HepG2 (cell line): ENCODE data around the gene USP8. TPM values are rescaled to one million over a fixed set of nuclear protein-coding genes. Genes with fewer than 3 reads are reported as not detected.

Experiments
- ATF7-NPFF ChIP-seq: sonication (generic); formaldehyde crosslinking; IDR thresholded peaks from 2 replicates; pipeline ENCODE4 v1.8.1; 2023; ENCODE audit warnings: mild to moderate bottlenecking, low read depth, missing genetic modification reagents, moderate library complexity
- ETV5 ChIP-seq: IDR thresholded peaks from 2 replicates; pipeline ENCODE4 v1.6.1; 2018; ENCODE audit warnings: missing biosample characterization, missing genetic modification reagents, inconsistent platforms, borderline replicate concordance
- HES4 ChIP-seq: sonication (generic); formaldehyde crosslinking; IDR thresholded peaks from 2 replicates; pipeline ENCODE4 v1.9.0; 2021; ENCODE audit warnings: mild to moderate bottlenecking, missing genetic modification reagents, borderline replicate concordance
- IRF9 ChIP-seq: sonication (generic); formaldehyde crosslinking; IDR thresholded peaks from 2 replicates; pipeline ENCODE4 v1.8.0; 2022; ENCODE audit warnings: missing genetic modification reagents, mild to moderate bottlenecking, borderline replicate concordance
- KMT2B ChIP-seq: IDR thresholded peaks from 2 replicates; pipeline ENCODE4 v1.6.1; 2016; ENCODE audit warnings: missing genetic modification reagents, missing compliant biosample characterization
- MAF1 ChIP-seq: sonication (generic); formaldehyde crosslinking; IDR thresholded peaks from 2 replicates; pipeline ENCODE4 v1.5.0; 2020; ENCODE audit warnings: missing genetic modification reagents, borderline replicate concordance
- POGK ChIP-seq: sonication (generic); formaldehyde crosslinking; conservative IDR thresholded peaks from 2 replicates; pipeline ENCODE4 v1.8.0; 2022; ENCODE audit warnings: mild to moderate bottlenecking, moderate library complexity, missing genetic modification reagents
- PTBP1 ChIP-seq: fragments of 200-400 bp; formaldehyde crosslinking; IDR thresholded peaks from 2 replicates; pipeline ENCODE4 v1.6.1; 2018; ENCODE audit warnings: low read length, low read depth; ENCODE audit not compliant: poor library complexity, severe bottlenecking
- RERE ChIP-seq: IDR thresholded peaks from 2 replicates; pipeline ENCODE4 v1.6.1; 2016; ENCODE audit warnings: low read depth, missing genetic modification reagents, missing compliant biosample characterization
- SPEN ChIP-seq: sonication (generic); formaldehyde crosslinking; IDR thresholded peaks from 2 replicates; pipeline ENCODE4 v1.5.1; 2020; ENCODE audit warnings: low read depth, mild to moderate bottlenecking, missing genetic modification reagents
- TERF1 ChIP-seq: sonication (generic); formaldehyde crosslinking; IDR thresholded peaks from 2 replicates; pipeline ENCODE4 v1.8.0; 2022; ENCODE audit warnings: mild to moderate bottlenecking, missing genetic modification reagents, moderate library complexity
- ZBTB7A ChIP-seq: sonication (generic); formaldehyde crosslinking; IDR thresholded peaks from 2 replicates; pipeline ENCODE4 v1.8.0; 2022; ENCODE audit warnings: mild to moderate bottlenecking, missing genetic modification reagents
- ZBTB7B ChIP-seq: sonication (generic); formaldehyde crosslinking; IDR thresholded peaks from 2 replicates; pipeline ENCODE4 v1.4.0; 2020; ENCODE audit warnings: missing genetic modification reagents
- ZFX ChIP-seq: sonication (generic); formaldehyde crosslinking; IDR thresholded peaks from 2 replicates; pipeline ENCODE4 v1.4.0; 2020; ENCODE audit warnings: mild to moderate bottlenecking, low read depth, missing genetic modification reagents, moderate library complexity
- ZGPAT ChIP-seq: IDR thresholded peaks from 2 replicates; pipeline ENCODE4 v1.6.1; 2016; ENCODE audit warnings: mild to moderate bottlenecking
- ZNF224 ChIP-seq: sonication (generic); formaldehyde crosslinking; IDR thresholded peaks from 2 replicates; pipeline ENCODE4 v1.5.0; 2020; ENCODE audit warnings: mild to moderate bottlenecking, missing genetic modification reagents
- ZNF557 ChIP-seq: sonication (generic); formaldehyde crosslinking; IDR thresholded peaks from 2 replicates; pipeline ENCODE4 v1.4.0; 2020; ENCODE audit warnings: missing genetic modification reagents
- polyA plus RNA-seq, 8 experiments: library from polyadenylated mRNA; depleted of rRNA in 3 of 8; stranded (reverse) in 7 of 8; unstranded in 1 of 8; fragments of >200 nt; fragmentation: Illumina TruSeq in 4 of 8; extraction: Trizol in 4 of 8; gene quantifications; 2 replicates each; pipeline versions ENCODE4 v1.2.1 to v1.2.3, GENCODE V29; 2011 to 2016; ENCODE audit warnings: low read depth in 4 of 8, missing spikeins in 1 of 8, mixed read lengths in 1 of 8; ENCODE audit not compliant: insufficient read depth in 1 of 8
- total RNA-seq, 5 experiments: library from RNA; depleted of rRNA; stranded (reverse); fragments of >200 nt; fragmentation: Illumina TruSeq; extraction: Trizol; gene quantifications; 2 replicates each; pipeline ENCODE4 v1.2.3, GENCODE V29; 2016; ENCODE audit warnings: low read depth in 1 of 5

The USP8 gene
- total and polyA plus RNA-seq, 2 of the 13 experiments (the other 11 are each of a cell fraction or from before 2014, with no cell fraction given) = 36.4 to 50.7 TPM

GRCh38 chr15:50424066-50424890, at the start of gene USP8 (continued):
- TF ChIP-seq RERE (no peak), ZBTB7A (CRISPR knock-in tag) (peak; percentile 77; the same call in 1 of the 2 replicates), ZFX (CRISPR knock-in tag) (peak; percentile 89), ATF7-NPFF (CRISPR knock-in tag) (no peak), MAF1 (CRISPR knock-in tag) (0 out of 2 replicates have a peak, but pooled peaks have one; percentile 34), ZNF224 (0 out of 2 replicates have a peak, but pooled peaks have one; percentile 31), ZGPAT (CRISPR knock-in tag) (peak; percentile 62), HES4 (CRISPR knock-in tag) (peak; percentile 77; the same call in 1 of the 2 replicates), TERF1 (CRISPR knock-in tag) (no peak), ZBTB7B (peak; percentile 52; the same call in 1 of the 2 replicates), ETV5 (CRISPR knock-in tag) (peak; percentile 73; the same call in 1 of the 2 replicates), KMT2B (CRISPR knock-in tag) (peak; percentile 90), IRF9 (CRISPR knock-in tag) (peak; percentile 9; the same call in 1 of the 2 replicates), PTBP1 (no peak), ZNF557 (CRISPR knock-in tag) (0 out of 2 replicates have a peak, but pooled peaks have one; percentile 18), POGK (CRISPR knock-in tag) (peak; percentile 87), SPEN (CRISPR knock-in tag) (peak; percentile 90)
